ENCODE measurements around the gene ZNF689. TPM values are rescaled to one million over a fixed set of nuclear protein-coding genes. Genes with fewer than 3 reads are reported as not detected.

ZNF689 gene
- total and polyA plus RNA-seq, 2 of the 13 experiments (the other 11 are each of a cell fraction or from before 2014, with no cell fraction given), result 9.7 to 19.5 TPM

- TF ChIP-seq, protein P1, sequence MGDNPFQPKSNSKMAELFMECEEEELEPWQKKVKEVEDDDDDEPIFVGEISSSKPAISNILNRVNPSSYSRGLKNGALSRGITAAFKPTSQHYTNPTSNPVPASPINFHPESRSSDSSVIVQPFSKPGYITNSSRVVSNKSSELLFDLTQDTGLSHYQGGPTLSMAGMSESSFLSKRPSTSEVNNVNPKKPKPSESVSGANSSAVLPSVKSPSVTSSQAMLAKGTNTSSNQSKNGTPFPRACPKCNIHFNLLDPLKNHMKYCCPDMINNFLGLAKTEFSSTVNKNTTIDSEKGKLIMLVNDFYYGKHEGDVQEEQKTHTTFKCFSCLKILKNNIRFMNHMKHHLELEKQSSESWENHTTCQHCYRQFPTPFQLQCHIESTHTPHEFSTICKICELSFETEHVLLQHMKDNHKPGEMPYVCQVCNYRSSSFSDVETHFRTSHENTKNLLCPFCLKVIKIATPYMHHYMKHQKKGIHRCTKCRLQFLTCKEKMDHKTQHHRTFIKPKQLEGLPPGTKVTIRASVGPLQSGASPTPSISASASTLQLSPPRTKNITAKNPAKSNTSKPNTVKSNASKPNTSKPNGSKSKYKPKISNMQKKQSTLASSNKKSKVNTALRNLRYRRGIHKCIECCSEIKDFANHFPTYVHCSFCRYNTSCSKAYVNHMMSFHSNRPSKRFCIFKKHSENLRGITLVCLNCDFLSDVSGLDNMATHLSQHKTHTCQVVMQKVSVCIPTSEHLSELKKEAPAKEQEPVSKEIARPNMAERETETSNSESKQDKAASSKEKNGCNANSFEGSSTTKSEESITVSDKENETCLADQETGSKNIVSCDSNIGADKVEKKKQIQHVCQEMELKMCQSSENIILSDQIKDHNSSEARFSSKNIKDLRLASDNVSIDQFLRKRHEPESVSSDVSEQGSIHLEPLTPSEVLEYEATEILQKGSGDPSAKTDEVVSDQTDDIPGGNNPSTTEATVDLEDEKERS (CRISPR knock-in tag; IDR thresholded peaks at IDR 0.05), result peak; percentile 59; the same call in 1 of the 2 replicates
- TF ChIP-seq ZNF768 (CRISPR knock-in tag; IDR thresholded peaks at IDR 0.05) (0 out of 2 replicates have a peak, but pooled peaks have one; percentile 51), SRSF1 (optimal IDR thresholded peaks at IDR 0.05; ENCODE audit: low read depth, low read length) (peak; percentile 92), SP140L (CRISPR knock-in tag; IDR thresholded peaks at IDR 0.05; ENCODE audit: borderline replicate concordance) (no peak), ARHGAP35 (CRISPR knock-in tag; IDR thresholded peaks at IDR 0.05; ENCODE audit: borderline replicate concordance) (no peak; the same call in 1 of the 2 replicates), TBX2 (CRISPR knock-in tag; IDR thresholded peaks at IDR 0.05; ENCODE audit: borderline replicate concordance) (peak; percentile 82), KLF16 (CRISPR knock-in tag; IDR thresholded peaks at IDR 0.05) (peak in 1 of 2 experiments; percentile 67; a peak in 2 of 4 replicates), ZFP62 (CRISPR knock-in tag; IDR thresholded peaks at IDR 0.05) (peak; percentile 70; the same call in 1 of the 2 replicates), SRSF4 (IDR thresholded peaks at IDR 0.05; ENCODE audit: low read depth, low read length, poor library complexity, severe bottlenecking) (no peak), ZNF138 (CRISPR knock-in tag; IDR thresholded peaks at IDR 0.05; ENCODE audit: low read depth) (peak; percentile 62; the same call in 1 of the 2 replicates)
- TF ChIP-seq, protein P2, sequence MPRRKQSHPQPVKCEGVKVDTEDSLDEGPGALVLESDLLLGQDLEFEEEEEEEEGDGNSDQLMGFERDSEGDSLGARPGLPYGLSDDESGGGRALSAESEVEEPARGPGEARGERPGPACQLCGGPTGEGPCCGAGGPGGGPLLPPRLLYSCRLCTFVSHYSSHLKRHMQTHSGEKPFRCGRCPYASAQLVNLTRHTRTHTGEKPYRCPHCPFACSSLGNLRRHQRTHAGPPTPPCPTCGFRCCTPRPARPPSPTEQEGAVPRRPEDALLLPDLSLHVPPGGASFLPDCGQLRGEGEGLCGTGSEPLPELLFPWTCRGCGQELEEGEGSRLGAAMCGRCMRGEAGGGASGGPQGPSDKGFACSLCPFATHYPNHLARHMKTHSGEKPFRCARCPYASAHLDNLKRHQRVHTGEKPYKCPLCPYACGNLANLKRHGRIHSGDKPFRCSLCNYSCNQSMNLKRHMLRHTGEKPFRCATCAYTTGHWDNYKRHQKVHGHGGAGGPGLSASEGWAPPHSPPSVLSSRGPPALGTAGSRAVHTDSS (CRISPR knock-in tag; conservative IDR thresholded peaks at IDR 0.05), result no peak; the same call in 1 of the 2 replicates
- TF ChIP-seq, protein P3, sequence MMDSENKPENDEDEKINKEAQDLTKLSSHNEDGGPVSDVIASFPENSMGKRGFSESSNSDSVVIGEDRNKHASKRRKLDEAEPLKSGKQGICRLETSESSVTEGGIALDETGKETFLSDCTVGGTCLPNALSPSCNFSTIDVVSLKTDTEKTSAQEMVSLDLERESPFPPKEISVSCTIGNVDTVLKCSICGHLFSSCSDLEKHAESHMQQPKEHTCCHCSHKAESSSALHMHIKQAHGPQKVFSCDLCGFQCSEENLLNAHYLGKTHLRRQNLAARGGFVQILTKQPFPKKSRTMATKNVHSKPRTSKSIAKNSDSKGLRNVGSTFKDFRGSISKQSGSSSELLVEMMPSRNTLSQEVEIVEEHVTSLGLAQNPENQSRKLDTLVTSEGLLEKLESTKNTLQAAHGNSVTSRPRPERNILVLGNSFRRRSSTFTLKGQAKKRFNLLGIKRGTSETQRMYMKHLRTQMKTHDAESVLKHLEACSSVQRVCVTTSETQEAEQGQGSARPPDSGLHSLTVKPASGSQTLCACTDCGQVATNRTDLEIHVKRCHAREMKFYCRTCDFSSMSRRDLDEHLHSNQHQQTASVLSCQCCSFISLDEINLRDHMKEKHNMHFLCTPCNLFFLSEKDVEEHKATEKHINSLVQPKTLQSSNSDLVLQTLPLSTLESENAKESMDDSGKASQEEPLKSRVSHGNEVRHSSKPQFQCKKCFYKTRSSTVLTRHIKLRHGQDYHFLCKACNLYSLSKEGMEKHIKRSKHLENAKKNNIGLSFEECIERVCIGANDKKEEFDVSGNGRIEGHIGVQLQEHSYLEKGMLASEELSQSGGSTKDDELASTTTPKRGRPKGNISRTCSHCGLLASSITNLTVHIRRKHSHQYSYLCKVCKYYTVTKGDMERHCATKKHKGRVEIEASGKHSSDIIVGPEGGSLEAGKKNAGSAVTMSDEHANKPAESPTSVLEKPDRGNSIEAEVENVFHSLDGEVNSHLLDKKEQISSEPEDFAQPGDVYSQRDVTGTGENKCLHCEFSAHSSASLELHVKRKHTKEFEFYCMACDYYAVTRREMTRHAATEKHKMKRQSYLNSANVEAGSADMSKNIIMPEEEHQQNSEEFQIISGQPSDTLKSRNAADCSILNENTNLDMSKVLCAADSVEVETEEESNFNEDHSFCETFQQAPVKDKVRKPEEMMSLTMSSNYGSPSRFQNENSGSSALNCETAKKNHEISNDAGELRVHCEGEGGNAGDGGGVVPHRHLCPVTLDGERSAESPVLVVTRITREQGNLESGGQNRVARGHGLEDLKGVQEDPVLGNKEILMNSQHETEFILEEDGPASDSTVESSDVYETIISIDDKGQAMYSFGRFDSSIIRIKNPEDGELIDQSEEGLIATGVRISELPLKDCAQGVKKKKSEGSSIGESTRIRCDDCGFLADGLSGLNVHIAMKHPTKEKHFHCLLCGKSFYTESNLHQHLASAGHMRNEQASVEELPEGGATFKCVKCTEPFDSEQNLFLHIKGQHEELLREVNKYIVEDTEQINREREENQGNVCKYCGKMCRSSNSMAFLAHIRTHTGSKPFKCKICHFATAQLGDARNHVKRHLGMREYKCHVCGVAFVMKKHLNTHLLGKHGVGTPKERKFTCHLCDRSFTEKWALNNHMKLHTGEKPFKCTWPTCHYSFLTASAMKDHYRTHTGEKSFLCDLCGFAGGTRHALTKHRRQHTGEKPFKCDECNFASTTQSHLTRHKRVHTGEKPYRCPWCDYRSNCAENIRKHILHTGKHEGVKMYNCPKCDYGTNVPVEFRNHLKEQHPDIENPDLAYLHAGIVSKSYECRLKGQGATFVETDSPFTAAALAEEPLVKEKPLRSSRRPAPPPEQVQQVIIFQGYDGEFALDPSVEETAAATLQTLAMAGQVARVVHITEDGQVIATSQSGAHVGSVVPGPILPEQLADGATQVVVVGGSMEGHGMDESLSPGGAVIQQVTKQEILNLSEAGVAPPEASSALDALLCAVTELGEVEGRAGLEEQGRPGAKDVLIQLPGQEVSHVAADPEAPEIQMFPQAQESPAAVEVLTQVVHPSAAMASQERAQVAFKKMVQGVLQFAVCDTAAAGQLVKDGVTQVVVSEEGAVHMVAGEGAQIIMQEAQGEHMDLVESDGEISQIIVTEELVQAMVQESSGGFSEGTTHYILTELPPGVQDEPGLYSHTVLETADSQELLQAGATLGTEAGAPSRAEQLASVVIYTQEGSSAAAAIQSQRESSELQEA (CRISPR knock-in tag; IDR thresholded peaks at IDR 0.05; ENCODE audit: not compliant biosample characterization), result no peak
Measured at GRCh38 chr16:30657866-30658730, 47.9 kb upstream of the ZNF689 start, which contains the start of gene FBRS (continued).

All from HepG2 (cell line).